ENCODE results near the gene SERPINH1.

The SERPINH1 gene

GRCh38 chr11:75602951-75603350, 40.9 kb downstream of the SERPINH1 start:
- no peak for DNase-seq

- DNase-seq, result no peak
Observed at GRCh38 chr11:75603791-75604736, 42.0 kb downstream of the SERPINH1 start.

DNA sequence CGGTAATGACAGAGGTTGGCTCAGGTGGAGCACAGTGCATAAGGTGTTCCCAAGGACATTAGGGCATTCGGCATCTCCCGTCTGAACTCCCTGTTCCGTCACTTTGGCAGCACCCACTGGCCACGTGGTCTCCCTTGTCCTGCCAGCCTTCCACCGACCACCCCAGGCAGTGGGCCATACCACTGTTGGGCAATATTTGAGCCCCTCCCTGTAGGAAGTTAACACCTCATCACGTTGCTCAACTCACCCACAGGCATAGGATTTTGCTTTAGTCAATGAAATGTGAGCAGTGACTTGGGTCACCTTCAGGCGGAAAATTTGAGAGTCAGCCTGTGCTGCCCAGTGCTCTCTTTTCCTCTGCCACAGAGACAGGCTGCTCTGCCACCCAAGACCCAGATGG, 44.0 kb downstream of the SERPINH1 start:
- DNase-seq, result no peak

DNA sequence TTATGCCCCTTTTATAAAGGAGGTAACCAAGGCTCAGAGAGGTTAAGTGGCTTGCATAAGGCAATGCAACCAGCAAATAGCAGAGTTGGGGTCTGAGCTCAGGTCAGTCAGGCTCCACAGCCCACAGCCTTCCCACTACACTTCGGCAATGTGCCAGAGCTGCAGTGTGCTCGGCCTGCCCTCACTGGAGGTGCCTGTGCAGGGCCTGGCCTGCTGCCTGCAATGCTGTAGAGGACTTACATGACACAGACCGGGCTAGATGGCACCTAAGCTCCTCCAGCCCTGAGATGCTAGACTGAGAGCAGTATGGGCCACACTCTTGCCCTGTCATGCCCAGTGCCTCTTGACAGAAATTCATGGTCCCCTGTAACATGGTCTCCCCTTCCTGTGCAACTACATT, 49.8 kb downstream of the SERPINH1 start:
- DNase-seq, result no peak

DNA sequence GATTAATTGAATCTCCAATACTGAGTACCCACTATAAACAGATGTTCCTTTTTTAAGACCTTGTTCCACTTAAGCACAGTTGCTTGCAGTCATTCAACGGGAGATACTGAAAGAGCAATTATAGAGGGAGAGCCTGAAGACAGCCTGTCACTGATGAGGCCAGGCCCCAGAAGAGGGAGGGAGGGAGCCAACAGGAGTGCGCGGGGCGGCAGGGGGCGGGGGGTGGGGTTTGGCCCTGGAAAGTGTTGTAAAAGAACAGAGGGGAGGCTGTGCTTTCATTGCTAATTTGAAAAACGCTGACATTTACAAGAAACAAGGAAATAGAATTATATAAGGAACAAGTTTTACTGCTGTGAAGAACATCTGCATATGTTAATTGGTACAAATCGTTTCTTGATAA, 53.7 kb downstream of the SERPINH1 start:
- DNase-seq, result no peak

GRCh38 chr11:75616281-75616680, 54.2 kb downstream of the SERPINH1 start:
- DNase-seq, result no peak
